HG03460 (cell line): ENCODE measurements around the gene IRS1.

Experiments used
- ATAC-seq: cut with Tn5 transposase; IDR thresholded peaks from one replicate; pipeline ENCODE4 v1.9.1; 2021; ENCODE audit not compliant: unreplicated experiment

Gene IRS1

DNA sequence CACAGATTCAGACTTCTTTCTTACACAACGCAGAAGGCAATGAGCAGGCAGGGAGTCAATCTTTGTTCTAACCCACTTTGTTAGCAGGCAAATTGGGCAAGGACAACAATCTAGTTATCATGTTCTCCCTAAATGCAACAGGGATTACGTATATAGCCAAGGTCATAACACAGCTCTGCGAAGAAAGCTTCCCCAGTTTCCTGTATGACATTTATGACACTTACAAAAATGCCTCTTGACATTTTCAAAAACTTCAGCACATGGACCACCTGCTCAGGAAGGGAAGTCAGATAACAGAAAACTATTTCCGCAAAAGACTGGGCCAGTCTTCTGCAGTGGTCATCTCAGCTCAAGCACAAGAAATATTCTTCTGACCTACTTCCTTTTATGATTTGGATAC lies 106.1 kb downstream of the IRS1 start:
- ATAC-seq: no peak

DNA sequence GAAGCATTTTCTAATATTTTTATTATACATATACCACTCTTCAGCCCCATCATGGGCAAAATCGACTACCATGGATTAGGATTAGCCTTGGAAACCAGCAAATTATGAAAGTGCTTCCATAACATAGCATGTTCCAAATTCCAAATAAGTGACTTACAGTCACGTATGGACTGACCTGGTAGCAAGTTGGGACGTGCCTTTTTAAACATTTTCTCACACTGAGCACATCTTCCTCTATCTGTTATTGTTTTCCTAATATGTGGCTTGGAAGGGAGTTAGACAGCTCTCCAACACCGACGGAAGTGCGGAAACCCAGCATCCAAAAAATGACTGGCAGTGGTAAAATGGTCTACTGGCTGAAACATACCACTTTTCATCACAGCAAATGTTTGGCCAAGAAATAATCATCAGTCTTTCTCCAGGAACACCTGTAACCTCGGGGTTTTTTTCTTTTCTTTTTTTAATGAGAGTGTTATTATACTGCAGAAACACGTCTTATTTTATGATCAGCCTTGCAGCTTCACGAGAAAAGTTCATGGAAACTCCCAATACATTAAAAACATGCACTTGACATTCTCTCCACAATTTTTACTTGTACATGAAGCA lies 107.0 kb downstream of the IRS1 start:
- no peak for ATAC-seq

DNA sequence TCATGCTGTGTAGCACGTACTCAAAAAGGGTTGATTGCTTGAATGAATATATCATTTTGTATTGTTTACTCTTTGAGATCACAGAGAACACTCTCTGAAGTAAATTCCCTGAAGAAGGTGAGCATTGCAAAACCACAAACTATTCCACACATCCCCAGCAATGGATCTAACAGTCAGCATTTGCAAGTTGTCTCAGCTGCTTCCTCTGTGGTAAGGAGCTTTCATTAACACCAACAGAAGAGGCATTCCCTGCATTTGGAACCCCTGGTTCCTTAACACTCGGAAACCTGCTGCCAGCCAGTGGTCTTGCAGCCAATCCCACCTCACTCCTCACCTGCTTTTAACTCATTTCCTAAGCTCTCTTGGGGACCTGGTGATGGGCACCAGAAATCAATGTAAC lies 108.4 kb downstream of the IRS1 start:
- ATAC-seq: no peak

DNA sequence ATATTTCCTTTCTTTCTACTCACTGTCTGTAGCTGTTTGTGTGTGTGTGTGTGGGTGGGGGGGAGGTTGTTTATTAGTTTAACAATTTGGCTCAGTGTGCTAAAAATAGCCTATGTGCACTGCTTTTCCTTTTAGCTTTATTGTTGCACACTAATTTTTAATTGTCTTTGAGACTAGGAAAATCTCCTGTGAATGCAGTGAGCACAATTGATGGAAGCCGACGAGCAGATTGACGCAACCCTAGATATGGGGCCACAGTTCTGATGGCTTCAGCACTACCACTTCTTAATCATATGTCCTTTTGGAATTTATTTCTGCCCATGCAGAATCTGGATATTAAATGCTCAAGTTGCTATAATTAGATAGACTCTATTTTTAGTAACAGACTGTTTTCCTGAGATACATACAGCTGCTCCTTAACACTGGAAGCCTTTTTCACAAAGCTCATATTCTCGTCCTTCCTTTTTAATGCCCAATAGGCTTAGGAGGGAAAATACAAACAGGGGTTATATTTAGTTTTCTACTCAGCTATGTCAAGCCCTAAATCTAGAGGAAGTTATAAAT lies 109.1 kb downstream of the IRS1 start:
- ATAC-seq: no peak

DNA sequence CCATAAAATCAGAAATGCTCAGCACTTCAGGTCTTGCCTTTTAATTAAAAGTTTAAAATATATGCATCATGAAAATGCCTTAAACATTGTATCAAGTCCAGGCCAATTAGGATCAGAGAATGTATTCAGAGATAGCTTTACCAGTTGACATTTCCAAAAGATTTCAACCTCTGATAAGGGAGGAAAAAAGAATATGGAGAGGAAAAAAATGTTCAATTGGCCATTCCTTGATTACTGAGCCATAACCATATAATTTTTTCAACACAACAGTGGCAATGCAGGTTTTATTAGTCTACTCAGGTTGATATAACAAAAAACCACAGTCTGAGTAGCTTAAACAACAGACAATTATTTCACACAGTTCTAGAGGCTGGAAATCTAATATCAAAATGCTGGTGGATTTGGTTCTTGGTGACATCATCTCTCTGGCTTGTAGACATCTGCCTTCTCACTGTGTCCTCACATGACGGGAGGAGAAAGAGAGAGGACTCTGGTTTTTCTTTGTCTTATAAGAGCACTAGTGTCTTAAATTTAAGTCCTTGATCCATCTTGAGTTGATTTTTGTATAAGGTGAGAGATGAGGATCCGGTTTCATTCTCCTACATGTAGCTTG lies 111.9 kb downstream of the IRS1 start:
- no peak for ATAC-seq

DNA sequence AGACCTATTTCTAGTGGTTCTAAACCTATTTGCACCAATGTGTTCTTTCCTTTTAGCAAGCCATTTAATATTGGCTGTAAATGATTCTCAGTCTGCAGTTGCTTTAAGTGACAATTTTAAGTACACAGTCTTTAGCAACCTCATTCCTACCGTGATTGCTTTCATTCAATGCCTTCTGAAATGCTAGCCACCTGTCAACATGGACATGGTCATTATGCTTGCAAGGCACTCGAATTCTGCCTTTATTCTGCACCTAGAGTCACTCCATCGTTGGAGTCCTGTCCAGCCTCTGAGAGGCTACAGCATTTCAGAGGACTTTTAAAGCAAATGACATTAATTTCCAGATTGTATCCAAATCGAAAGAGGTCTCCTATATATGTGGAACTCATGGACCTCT lies 115.1 kb downstream of the IRS1 start:
- ATAC-seq: no peak

DNA sequence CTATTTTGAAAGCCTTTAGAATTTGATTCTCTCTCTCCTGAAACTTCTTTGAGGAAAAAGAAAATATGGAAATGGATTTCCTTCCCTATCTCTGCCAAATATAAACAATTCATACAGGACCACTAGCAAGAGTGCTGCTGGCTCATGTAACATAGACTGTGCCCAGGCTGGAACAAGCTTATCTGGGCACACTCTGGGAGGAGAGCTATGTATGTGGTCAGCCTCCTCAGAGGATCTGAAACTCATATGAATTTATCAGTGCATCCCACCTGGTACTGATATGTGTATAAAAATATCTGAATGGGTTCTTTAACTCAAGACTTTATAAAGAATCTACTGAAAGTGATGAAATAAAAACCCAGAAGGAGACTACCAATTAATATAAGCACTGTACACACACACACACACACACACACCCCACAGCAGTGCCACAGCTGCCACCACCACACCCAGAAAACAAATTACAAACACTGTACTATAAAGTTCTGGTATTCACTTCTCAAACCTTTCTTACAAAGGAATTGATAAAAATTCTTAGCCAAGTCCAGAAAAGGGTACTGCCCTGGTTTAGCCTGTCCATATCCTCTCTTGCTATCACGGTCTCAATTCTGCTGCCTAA lies 115.6 kb downstream of the IRS1 start:
- ATAC-seq: no peak

DNA sequence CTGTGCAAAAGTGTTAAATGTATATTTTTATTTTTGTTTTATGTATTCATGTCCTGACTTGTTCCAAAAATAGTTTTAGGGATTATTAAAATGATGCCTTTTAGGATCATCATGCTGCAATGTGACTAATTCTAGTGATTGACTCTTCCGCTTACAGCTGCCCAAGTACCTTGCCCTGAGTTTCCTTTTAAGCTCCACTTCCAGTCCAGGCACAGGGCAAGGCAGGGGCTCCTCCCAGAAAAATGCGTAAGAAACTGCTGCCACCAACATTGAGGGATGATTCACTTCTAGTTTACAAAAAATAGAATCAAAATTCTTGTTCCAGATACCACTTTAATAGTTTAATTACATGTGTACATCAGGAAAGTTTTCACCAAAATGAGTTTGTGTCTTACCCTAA lies 116.4 kb downstream of the IRS1 start:
- no peak for ATAC-seq
